Measurements from ENCODE around the gene ZNF536. TPM values are rescaled to one million over a fixed set of nuclear protein-coding genes. Genes with fewer than 3 reads are reported as not detected.

ZNF536 gene
- total and polyA plus RNA-seq, 12 donors, result 0.22 to 10.7 (median 3.7) TPM

DNA sequence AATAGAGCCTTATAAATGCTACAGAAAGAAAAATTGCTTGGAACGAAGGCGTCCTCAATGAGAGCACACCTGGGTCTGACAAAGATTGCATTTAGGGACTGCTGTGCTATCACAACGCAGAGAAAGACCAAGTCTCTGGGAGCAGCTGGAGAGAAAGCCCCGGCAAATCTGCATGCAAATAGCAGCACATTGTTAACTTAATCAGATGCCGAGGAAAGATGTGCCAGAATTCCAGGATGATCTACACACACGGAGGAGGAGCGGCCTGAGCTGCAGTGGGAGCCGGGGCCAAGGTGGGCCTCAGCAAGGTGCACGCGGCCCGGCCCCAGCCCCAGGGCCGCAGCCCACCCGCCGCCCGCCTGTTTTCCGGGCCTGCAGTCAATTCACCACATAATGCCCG, 1.4 kb downstream of the ZNF536 start:
- H3K27me3 ChIP-seq, result peaks cover 0 to 77% (median 68%) of the 10 kb centered on the region in 7 donors

DNA sequence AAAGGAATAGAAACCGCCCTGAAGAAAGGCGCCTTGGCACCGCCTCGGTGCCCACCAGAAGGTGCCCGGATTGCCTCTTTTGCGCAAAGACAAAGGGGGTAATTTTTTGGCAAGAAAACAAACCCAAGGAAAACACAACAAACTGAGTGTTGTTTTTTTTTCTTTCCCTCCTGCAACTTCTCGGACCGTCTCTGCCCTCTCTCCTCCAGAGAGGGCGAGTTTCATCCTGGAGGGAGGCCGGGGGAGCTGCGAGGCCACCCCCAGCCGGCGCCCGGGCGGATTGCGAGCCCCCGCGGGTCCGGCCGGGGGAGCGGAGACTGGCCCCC, 2.3 kb downstream of the ZNF536 start:
- ATAC-seq, result no peak
- Histone ChIP-seq H3K4me3 (peak overlapping the region in 6 of 10 donors; percentile 22 to 38 (median 28)), H3K9me3 (no peaks in the 10 kb centered on the region), H3K36me3 (no peaks in the 10 kb centered on the region), H3K27ac (no peak overlapping the region), H3K4me1 (no peaks in the 10 kb centered on the region), H3K27me3 (peaks cover 0 to 77% (median 65%) of the 10 kb centered on the region in 7 donors)
- WGBS, 2 donors, result 7 to 9% methylated on average over 21 of the region's 21 CpGs
- intact Hi-C loops (cut with DNase I), result no loop called here
- TF ChIP-seq, protein P1, sequence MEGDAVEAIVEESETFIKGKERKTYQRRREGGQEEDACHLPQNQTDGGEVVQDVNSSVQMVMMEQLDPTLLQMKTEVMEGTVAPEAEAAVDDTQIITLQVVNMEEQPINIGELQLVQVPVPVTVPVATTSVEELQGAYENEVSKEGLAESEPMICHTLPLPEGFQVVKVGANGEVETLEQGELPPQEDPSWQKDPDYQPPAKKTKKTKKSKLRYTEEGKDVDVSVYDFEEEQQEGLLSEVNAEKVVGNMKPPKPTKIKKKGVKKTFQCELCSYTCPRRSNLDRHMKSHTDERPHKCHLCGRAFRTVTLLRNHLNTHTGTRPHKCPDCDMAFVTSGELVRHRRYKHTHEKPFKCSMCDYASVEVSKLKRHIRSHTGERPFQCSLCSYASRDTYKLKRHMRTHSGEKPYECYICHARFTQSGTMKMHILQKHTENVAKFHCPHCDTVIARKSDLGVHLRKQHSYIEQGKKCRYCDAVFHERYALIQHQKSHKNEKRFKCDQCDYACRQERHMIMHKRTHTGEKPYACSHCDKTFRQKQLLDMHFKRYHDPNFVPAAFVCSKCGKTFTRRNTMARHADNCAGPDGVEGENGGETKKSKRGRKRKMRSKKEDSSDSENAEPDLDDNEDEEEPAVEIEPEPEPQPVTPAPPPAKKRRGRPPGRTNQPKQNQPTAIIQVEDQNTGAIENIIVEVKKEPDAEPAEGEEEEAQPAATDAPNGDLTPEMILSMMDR (IDR thresholded peaks at IDR 0.05), result no peak
- DNase-seq, result no peak

More for the DNA sequence above, 1.4 kb downstream of the ZNF536 start:
- Histone ChIP-seq H3K4me3 (no peak overlapping the region), H3K36me3 (no peaks in the 10 kb centered on the region), H3K27ac (no peak overlapping the region), H3K9me3 (no peaks in the 10 kb centered on the region), H3K4me1 (no peaks in the 10 kb centered on the region)
- ATAC-seq (no peak), DNase-seq (no peak)
- 22 to 35% methylated on average over 17 of the region's 17 CpGs for WGBS, 2 donors
- TF ChIP-seq, protein P1 (IDR thresholded peaks at IDR 0.05), result no peak
- intact Hi-C loops (cut with DNase I), result no loop called here

DNA sequence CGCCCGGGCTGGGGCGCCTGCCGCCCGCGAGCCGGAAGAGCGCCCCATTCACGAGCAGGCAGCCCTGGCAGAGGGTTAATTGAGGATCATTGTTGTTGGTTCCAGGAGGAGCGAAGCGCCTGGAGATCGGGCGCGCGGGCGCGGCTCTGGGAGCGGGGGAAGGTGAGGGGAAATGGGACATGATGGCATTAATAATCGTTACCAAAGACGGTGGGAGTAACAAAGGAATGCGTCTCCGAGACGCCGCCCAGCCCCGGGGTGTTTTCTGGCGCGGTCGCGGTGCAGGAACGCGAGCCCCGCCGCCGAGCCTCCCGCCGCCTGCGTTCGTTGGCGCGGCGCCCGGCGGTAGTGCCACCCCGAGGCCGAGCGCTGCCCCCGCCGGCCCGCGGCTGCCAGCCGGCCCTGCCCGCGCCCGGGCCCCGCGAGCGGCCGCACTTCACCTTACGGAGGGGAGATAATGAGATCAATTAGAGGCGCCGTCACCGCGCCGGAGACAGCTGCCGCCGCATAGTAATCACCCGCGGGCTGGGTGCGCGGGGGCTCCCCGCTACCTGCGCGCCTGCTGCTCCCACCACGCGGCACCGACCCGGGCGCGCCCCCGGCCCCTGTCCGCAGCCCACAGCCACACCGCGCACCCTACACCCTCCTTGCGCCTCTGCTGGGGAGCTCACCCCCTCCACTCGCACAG, 2.8 kb downstream of the ZNF536 start:
- TF ChIP-seq, protein P1 (IDR thresholded peaks at IDR 0.05), result no peak
- H3K36me3 ChIP-seq, result no peaks in the 10 kb centered on the region
- DNase-seq (no peak), ATAC-seq (peak in 1 of 8 donors; percentile 61)
- intact Hi-C loops (cut with DNase I), result no loop called here
- no peak overlapping the region for H3K27ac ChIP-seq
- WGBS, 2 donors, result 1 to 2% methylated on average over 61 to 85 of the region's 85 CpGs
- no peaks in the 10 kb centered on the region for H3K9me3 ChIP-seq
- no peaks in the 10 kb centered on the region for H3K4me1 ChIP-seq
- peaks cover 0 to 75% (median 60%) of the 10 kb centered on the region in 7 donors for H3K27me3 ChIP-seq
- H3K4me3 ChIP-seq, result peak overlapping the region in 6 of 10 donors; percentile 22 to 38 (median 28)

DNA sequence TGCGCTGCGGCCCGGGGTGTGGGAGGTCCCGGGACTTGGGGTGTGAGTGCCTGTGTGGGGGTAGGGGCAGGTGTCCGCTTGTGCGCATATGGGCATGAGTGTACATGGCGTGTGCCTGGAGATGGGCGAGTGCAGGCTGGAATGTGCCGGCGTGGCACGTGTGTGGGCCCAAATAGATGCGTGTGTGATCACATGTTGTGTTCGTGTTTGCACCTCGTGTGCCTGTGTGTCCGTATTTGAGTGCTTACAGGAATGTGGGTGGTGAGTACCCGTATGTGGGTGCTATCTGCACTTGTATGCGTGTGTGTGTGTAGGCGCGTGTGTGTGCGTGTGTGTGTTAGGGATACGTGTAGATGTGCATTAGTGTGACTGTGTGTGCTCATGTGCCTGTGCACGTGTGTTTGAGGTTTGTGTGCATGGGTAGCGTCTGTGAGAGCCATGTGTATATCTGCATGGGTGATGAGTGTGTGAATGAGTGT, 3.4 kb downstream of the ZNF536 start:
- Histone ChIP-seq H3K4me1 (no peaks in the 10 kb centered on the region), H3K9me3 (no peaks in the 10 kb centered on the region), H3K27ac (no peak overlapping the region), H3K4me3 (peak overlapping the region in 2 of 10 donors; percentile 34 to 38), H3K36me3 (no peaks in the 10 kb centered on the region), H3K27me3 (peaks cover 0 to 69% (median 57%) of the 10 kb centered on the region in 7 donors)
- DNase-seq (no peak), ATAC-seq (peak in 2 of 8 donors; percentile 15 to 49)
- TF ChIP-seq, protein P1 (IDR thresholded peaks at IDR 0.05), result no peak
- 61 to 62% methylated on average over 23 of the region's 23 CpGs for WGBS, 2 donors
- intact Hi-C loops (cut with DNase I), result no loop called here
